HT1080 (cell line): Measurements from ENCODE around the gene CNOT9. TPM values are rescaled to one million over a fixed set of nuclear protein-coding genes. Genes with fewer than 3 reads are reported as not detected.
A peak's percentile ranks its signal among the peaks of the same experiment; 100 is the strongest.
"Not testable (repeated sequence)": the region's sequence is repeated elsewhere in the genome, so short reads cannot be mapped to it uniquely, and the experiment has no call there.

ENCODE experiments used
- DNase-seq: peaks from one replicate; pipeline ENCODE4 v3.0.0-alpha.2; 2015; ENCODE audit warnings: low read depth
- polyA plus RNA-seq, 2 experiments: library from polyadenylated mRNA; depleted of rRNA; stranded (reverse); fragments of >200 nt; gene quantifications; 2 replicates each; pipeline ENCODE4 v1.2.3, GENCODE V29; 2015
- total RNA-seq: library from RNA; depleted of rRNA; stranded (reverse); fragments of >200 nt; shearing (Covaris generic); gene quantifications from 2 replicates; pipeline ENCODE4 v1.2.3, GENCODE V29; 2014; rRNA removed

The CNOT9 gene
- 80.1 and 101 TPM in 2 replicates for total RNA-seq
- polyA plus RNA-seq (2015; cell fraction: cytosol; rRNA removed), result 44.9 and 49.3 TPM in 2 replicates
- 62.7 and 74.0 TPM in 2 replicates for polyA plus RNA-seq (2015; cell fraction: nucleus; rRNA removed)

GRCh38 chr2:218568190-218569037, at the start of gene CNOT9, which contains the start of gene USP37:
CNOT9 (plus strand) TSS chr2:218568839; CDS start chr2:218568955, 116 bp downstream.
USP37 (minus strand) TSS chr2:218568351; CDS start chr2:218558653, 9,698 bp downstream.
- DNase-seq, result peak; percentile 97

GRCh38 chr2:218518876-218519275, 49.8 kb upstream of the CNOT9 start:
- DNase-seq, result no peak

GRCh38 chr2:218523651-218524050, 45.0 kb upstream of the CNOT9 start:
- no peak for DNase-seq

- not testable (repeated sequence) for DNase-seq
Measured at GRCh38 chr2:218528409-218528808, 40.2 kb upstream of the CNOT9 start.

GRCh38 chr2:218529990-218530389, 38.6 kb upstream of the CNOT9 start:
- DNase-seq, result no peak

GRCh38 chr2:218536804-218537494, 31.7 kb upstream of the CNOT9 start:
- no peak for DNase-seq

- no peak for DNase-seq
Measured at GRCh38 chr2:218540015-218540414, 28.6 kb upstream of the CNOT9 start.

- no peak for DNase-seq
Measured at GRCh38 chr2:218546012-218546411, 22.6 kb upstream of the CNOT9 start.

GRCh38 chr2:218547511-218547910, 21.1 kb upstream of the CNOT9 start:
- DNase-seq, result no peak

GRCh38 chr2:218547978-218548377, 20.7 kb upstream of the CNOT9 start:
- no peak for DNase-seq

GRCh38 chr2:218554225-218554624, 14.4 kb upstream of the CNOT9 start:
- DNase-seq, result not testable (repeated sequence)

- DNase-seq, result no peak
Measured at GRCh38 chr2:218555527-218555926, 13.1 kb upstream of the CNOT9 start.

- DNase-seq, result no peak
Measured at GRCh38 chr2:218557941-218558340, 10.7 kb upstream of the CNOT9 start.

- no peak for DNase-seq
Measured at GRCh38 chr2:218558986-218559385, 9.7 kb upstream of the CNOT9 start.

- no peak for DNase-seq
Measured at GRCh38 chr2:218564056-218564455, 4.6 kb upstream of the CNOT9 start.

GRCh38 chr2:218566296-218566695, 2.3 kb upstream of the CNOT9 start:
- no peak for DNase-seq

- no peak for DNase-seq
Measured at GRCh38 chr2:218567797-218568189, 846 bp upstream of the CNOT9 start.

GRCh38 chr2:218569038-218569431, 396 bp downstream of the CNOT9 start:
- peak; percentile 61 for DNase-seq

- DNase-seq, result peak; percentile 38
Measured at GRCh38 chr2:218569661-218570500, 1.2 kb downstream of the CNOT9 start.

GRCh38 chr2:218570850-218571249, 2.2 kb downstream of the CNOT9 start:
- DNase-seq, result no peak

- DNase-seq, result no peak
Measured at GRCh38 chr2:218576854-218577253, 8.2 kb downstream of the CNOT9 start.
